Mucosa of stomach (tissue), 1 donor: ENCODE data around the gene CDY2A.
"Not testable (repeated sequence)": the region's sequence is repeated elsewhere in the genome, so short reads cannot be mapped to it uniquely, and the experiment has no call there.

Experiments
- H3K27me3 ChIP-seq: one replicate; pipeline ENCODE4 v1.7.0; 2013; ENCODE audit warnings: mild to moderate bottlenecking, low read length; ENCODE audit not compliant: control insufficient read depth, insufficient read depth
- H3K36me3 ChIP-seq: one replicate; pipeline ENCODE4 v1.7.0; 2013; ENCODE audit warnings: low read length; ENCODE audit not compliant: control insufficient read depth, insufficient read depth
- H3K4me1 ChIP-seq: one replicate; pipeline ENCODE4 v1.7.0; 2013; ENCODE audit warnings: mild to moderate bottlenecking, low read length; ENCODE audit not compliant: control insufficient read depth, insufficient read depth
- H3K4me3 ChIP-seq: one replicate; pipeline ENCODE4 v1.7.0; 2013; ENCODE audit warnings: low read length
- H3K9ac ChIP-seq: one replicate; pipeline ENCODE4 v1.7.0; 2013; ENCODE audit warnings: mild to moderate bottlenecking, low read length, moderate library complexity
- H3K9me3 ChIP-seq: one replicate; pipeline ENCODE4 v1.7.0; 2013; ENCODE audit warnings: mild to moderate bottlenecking, low read length, moderate library complexity; ENCODE audit not compliant: control insufficient read depth
- donor health status: Pancreatic carcinoma.

Gene CDY2A, protein sequence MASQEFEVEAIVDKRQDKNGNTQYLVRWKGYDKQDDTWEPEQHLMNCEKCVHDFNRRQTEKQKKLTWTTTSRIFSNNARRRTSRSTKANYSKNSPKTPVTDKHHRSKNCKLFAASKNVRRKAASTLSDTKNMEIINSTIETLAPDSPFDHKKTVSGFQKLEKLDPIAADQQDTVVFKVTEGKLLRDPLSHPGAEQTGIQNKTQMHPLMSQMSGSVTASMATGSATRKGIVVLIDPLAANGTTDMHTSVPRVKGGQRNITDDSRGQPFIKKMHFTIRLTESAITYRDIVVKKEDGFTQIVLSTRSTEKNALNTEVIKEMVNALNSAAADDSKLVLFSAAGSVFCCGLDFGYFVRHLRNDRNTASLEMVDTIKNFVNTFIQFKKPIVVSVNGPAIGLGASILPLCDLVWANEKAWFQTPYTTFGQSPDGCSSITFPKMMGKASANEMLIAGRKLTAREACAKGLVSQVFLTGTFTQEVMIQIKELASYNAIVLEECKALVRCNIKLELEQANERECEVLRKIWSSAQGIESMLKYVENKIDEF

GRCh38 chrY:18025487-18025886 lies at the start of gene CDY2A:
CDY2A (plus strand) TSS chrY:18025787; CDS start chrY:18026115, 328 bp downstream.
- not testable (repeated sequence) for H3K9me3 ChIP-seq, H3K9ac ChIP-seq, H3K36me3 ChIP-seq, H3K4me1 ChIP-seq, H3K4me3 ChIP-seq, H3K27me3 ChIP-seq

- not testable (repeated sequence) for H3K9ac ChIP-seq, H3K9me3 ChIP-seq, H3K27me3 ChIP-seq, H3K4me1 ChIP-seq, H3K4me3 ChIP-seq, H3K36me3 ChIP-seq
Observed at GRCh38 chrY:17997586-17997985, 28.0 kb upstream of the CDY2A start.

GRCh38 chrY:17998266-17998665 lies 27.3 kb upstream of the CDY2A start:
- H3K27me3 ChIP-seq, H3K4me1 ChIP-seq, H3K9me3 ChIP-seq, H3K9ac ChIP-seq, H3K36me3 ChIP-seq, H3K4me3 ChIP-seq: not testable (repeated sequence)

DNA sequence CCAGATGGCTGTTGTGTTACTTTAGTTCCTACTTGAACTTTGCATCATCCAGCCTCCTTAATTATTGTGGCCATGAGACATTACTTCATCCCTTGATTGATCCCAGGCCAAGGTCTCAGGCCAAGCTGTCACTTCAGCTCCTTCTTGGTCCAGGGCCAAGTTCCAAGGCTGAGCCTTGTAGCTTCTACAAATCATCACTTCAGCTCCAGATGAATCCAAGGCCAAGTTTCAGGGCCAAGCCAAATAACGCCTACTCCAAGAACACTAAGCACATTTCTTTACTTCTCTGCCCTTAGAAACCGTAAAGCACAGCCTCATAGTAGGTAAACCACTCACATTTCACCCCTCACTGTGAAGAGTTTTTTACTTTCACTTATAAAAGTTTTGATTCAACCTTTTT lies 1.7 kb upstream of the CDY2A start:
- not testable (repeated sequence) for H3K4me3 ChIP-seq, H3K4me1 ChIP-seq, H3K9ac ChIP-seq, H3K9me3 ChIP-seq, H3K36me3 ChIP-seq, H3K27me3 ChIP-seq

DNA sequence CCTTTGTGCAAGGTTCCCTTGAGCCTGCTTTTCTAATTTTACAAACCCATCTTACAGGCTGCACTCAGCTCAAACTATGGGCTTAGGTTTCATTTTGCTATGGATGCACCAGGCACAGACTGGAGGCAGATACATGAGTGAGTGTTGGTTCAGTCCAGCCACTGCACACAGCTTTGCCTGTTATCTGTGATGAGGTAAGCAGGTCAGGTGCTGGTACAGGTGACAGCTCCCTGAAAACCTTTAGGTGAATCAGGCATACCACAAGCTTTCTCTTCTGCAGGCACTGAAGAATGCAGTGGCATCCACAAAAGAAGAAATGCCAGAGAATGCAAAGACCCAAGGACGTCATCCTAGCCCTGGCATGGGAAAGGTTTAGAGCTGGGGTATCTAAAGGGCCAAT lies 3.3 kb downstream of the CDY2A start:
- H3K36me3 ChIP-seq, H3K9me3 ChIP-seq, H3K4me1 ChIP-seq, H3K4me3 ChIP-seq, H3K9ac ChIP-seq, H3K27me3 ChIP-seq: not testable (repeated sequence)

DNA sequence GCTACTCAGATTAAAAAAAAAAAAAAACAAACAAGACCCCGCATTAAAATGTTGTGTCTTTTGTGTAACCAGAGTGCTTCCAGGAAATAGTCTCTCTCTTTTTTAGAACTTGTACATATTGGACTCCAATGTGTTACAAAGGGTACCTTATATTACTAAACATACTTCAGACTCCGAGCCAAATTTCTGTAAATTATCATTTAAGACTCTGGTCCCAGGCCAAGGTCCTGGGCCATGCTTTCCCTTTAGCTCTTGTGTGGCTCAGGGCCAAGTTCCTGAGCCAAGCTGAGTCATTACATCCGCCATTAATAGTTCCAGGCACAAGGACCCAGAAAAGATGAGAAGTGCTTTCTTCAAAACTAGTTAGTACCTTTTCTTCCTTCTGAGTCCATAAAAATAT lies 4.6 kb downstream of the CDY2A start:
- not testable (repeated sequence) for H3K4me3 ChIP-seq, H3K36me3 ChIP-seq, H3K9me3 ChIP-seq, H3K4me1 ChIP-seq, H3K27me3 ChIP-seq, H3K9ac ChIP-seq

DNA sequence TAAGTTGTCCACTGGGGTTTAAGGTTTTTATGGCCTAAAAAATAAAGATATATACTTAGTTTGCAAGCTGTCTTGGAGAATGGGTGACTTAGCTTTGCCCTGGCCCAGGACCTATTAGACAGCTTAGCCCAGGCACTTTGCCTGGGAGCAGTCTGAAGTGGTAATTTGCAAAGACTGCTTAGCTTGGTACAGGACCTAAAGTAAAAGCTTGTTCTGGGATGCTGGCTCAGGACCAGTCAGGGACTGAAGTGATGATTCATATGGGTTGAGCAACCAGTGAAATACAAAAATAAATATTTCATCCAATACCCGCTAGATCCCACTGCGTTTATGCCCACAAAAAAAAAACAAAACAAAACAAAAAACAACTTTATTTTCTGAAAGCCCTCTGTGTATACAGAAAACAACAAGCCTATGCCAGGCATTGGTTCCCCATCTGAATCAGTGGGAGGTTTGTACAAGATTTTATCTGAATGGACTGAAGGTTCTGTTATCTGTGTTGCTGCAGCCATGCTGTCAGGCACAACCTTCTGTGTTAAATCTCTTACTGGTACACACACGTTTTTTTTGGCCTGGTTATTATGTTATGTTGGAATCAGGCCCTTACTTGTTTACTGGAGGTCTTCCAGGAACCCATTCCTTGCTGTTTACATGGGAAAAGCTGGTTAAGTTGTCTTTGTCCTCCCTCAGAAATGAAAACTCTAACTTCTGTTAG lies 8.7 kb downstream of the CDY2A start:
- H3K4me3 ChIP-seq, H3K9me3 ChIP-seq, H3K4me1 ChIP-seq, H3K36me3 ChIP-seq, H3K9ac ChIP-seq, H3K27me3 ChIP-seq: not testable (repeated sequence)

DNA sequence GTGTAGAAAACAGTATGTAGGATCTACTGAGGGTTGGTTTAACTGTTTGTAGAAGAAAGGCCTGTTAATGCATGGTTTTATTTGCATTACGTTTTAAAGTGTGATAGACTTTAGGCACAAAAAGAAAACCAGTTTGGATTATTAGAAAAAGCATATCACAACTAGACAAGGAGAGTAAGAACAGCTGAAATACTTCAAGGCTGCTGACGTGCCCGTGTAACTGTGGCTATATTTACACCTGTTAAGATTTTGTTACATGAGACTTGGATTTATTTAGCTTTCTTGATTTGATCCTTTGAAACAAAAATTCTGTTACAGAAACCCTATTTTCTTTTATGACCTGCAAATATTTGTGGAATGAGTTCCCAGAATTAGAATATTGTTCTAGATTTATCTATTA lies 9.3 kb downstream of the CDY2A start:
- not testable (repeated sequence) for H3K27me3 ChIP-seq, H3K4me3 ChIP-seq, H3K36me3 ChIP-seq, H3K4me1 ChIP-seq, H3K9ac ChIP-seq, H3K9me3 ChIP-seq

GRCh38 chrY:18044990-18045389 lies 19.4 kb downstream of the CDY2A start:
- not testable (repeated sequence) for H3K4me3 ChIP-seq, H3K9me3 ChIP-seq, H3K4me1 ChIP-seq, H3K9ac ChIP-seq, H3K27me3 ChIP-seq, H3K36me3 ChIP-seq

DNA sequence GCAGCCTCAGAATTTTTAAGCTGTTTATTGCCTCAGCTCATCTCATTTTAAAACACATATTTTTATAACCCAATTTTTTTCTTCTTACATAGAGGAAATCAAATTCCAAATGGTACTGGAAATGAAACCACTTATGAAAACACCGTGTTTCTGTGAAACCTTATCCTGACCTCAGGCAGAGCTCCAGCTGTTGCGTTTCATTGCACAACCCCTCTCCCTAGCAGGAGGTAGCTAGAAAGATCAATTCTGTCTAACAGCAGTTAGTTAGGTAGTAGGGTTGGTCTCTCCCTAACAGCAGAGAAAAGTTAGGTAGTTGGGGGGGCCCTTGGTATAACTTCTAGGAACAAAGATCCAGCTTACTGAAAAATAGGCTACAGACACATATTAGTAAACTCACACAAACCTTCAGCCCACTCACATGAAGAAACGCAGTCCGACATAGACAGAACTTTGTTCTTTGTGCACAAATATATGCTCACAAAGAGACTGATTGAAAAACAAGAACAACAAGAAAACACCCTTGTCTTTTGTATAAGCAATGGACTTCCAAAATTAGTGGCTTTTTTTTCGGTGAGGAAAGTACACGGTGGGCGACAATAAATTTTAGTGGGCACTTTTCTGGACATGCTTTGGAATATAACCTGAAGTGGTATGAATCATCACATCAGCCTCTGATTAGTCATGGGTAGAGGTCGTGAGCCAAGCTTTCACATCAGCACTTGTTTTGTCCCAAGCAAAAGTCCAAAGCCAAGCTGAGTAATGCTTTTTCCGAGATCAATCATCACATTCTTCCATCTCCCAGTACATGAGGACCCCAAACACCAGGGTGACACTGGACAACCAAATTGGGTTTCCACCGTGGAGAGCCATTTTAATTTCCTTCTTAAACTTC lies 22.8 kb downstream of the CDY2A start:
- H3K4me3 ChIP-seq, H3K9ac ChIP-seq, H3K9me3 ChIP-seq, H3K27me3 ChIP-seq, H3K4me1 ChIP-seq, H3K36me3 ChIP-seq: not testable (repeated sequence)

DNA sequence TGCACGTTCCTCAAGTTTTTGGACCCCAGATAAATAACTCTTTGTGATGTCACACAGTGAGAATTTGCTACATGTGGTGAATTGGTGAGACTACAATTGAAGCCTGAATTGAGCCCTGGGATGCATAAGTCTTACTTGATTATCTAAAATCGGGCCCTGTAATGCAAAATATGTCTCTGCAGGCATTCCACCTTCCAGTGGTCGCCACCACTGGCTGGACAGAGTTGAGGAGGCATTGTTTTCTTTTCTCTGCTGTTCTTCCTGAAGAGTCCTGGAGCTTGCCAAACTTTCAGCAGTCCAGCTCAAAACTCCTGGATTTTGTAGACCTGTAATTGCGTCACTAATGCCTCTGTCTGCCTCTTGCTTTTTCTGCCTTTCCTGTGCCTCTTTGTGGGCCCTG lies 23.5 kb downstream of the CDY2A start:
- not testable (repeated sequence) for H3K9ac ChIP-seq, H3K4me3 ChIP-seq, H3K4me1 ChIP-seq, H3K36me3 ChIP-seq, H3K9me3 ChIP-seq, H3K27me3 ChIP-seq

GRCh38 chrY:18056473-18056872 lies 30.9 kb downstream of the CDY2A start:
- H3K4me3 ChIP-seq, H3K4me1 ChIP-seq, H3K36me3 ChIP-seq, H3K27me3 ChIP-seq, H3K9ac ChIP-seq, H3K9me3 ChIP-seq: not testable (repeated sequence)
